Anterior cingulate cortex (tissue), 58 donors: Measurements from ENCODE around the gene ANKMY1.
"Not testable (repeated sequence)": the region's sequence is repeated elsewhere in the genome, so short reads cannot be mapped to it uniquely, and the experiment has no call there.

Source experiments
- DNase-seq, 58 donors: peaks; one replicate each; lab custom pipeline; 2025; lab: John Stamatoyannopoulos, UW

Gene ANKMY1

GRCh38 chr2:240509667-240510512 lies 47.9 kb downstream of the ANKMY1 start:
- no peak for DNase-seq

GRCh38 chr2:240508832-240509545 lies 48.8 kb downstream of the ANKMY1 start:
- DNase-seq, result no peak

GRCh38 chr2:240507778-240508251 lies 50.0 kb downstream of the ANKMY1 start:
- no peak for DNase-seq

- DNase-seq, result no peak
These were observed 50.6 kb downstream of the ANKMY1 start for GRCh38 chr2:240507060-240507777.

GRCh38 chr2:240506406-240507059 lies 51.3 kb downstream of the ANKMY1 start:
- no peak for DNase-seq

- DNase-seq, result no peak
These were observed 51.9 kb downstream of the ANKMY1 start for GRCh38 chr2:240505910-240506309.

GRCh38 chr2:240503848-240504247 lies 53.9 kb downstream of the ANKMY1 start:
- no peak for DNase-seq

GRCh38 chr2:240503375-240503774 lies 54.4 kb downstream of the ANKMY1 start:
- no peak for DNase-seq

GRCh38 chr2:240502430-240503121 lies 55.2 kb downstream of the ANKMY1 start:
- no peak for DNase-seq

- DNase-seq, result no peak
These were observed 55.7 kb downstream of the ANKMY1 start for GRCh38 chr2:240502059-240502429.

GRCh38 chr2:240501531-240501991 lies 56.2 kb downstream of the ANKMY1 start:
- DNase-seq, result no peak

- no peak for DNase-seq
These were observed 57.0 kb downstream of the ANKMY1 start for GRCh38 chr2:240500561-240501423.

- DNase-seq, result no peak
These were observed 58.2 kb downstream of the ANKMY1 start for GRCh38 chr2:240499309-240500301.

- DNase-seq, result no peak
These were observed 58.9 kb downstream of the ANKMY1 start for GRCh38 chr2:240498958-240499260.

- DNase-seq, result no peak
These were observed 59.4 kb downstream of the ANKMY1 start for GRCh38 chr2:240498171-240498957.

GRCh38 chr2:240497082-240497481 lies 60.7 kb downstream of the ANKMY1 start:
- DNase-seq, result not testable (repeated sequence)

- peak in 4 of 58 donors; percentile 5 to 26 (median 22) for DNase-seq
These were observed 62.8 kb downstream of the ANKMY1 start for GRCh38 chr2:240494942-240495341.
